DOHH2 (cell line): ENCODE data around the gene CST6.

Experiments used
- H3F3A ChIP-seq: fragments of 200-600 bp; sonication (generic), shearing (Covaris generic); 2 replicates; pipeline ENCODE4 v1.6.0; 2016; ENCODE audit warnings: antibody characterized with exemption, mild to moderate bottlenecking; ENCODE audit not compliant: control insufficient read depth, insufficient read depth
- H3K27ac ChIP-seq: fragments of 200-600 bp; sonication (generic); 2 replicates; pipeline ENCODE4 v1.5.1; 2014; ENCODE audit warnings: low read depth, mild to moderate bottlenecking, low read length, moderate library complexity
- H3K27me3 ChIP-seq: fragments of 200-600 bp; sonication (generic); 2 replicates; pipeline ENCODE4 v1.6.1; 2014; ENCODE audit warnings: mild to moderate bottlenecking, low read length, mixed read lengths; ENCODE audit not compliant: control insufficient read depth
- H3K36me3 ChIP-seq: fragments of 200-600 bp; sonication (generic); 2 replicates; pipeline ENCODE4 v1.6.1; 2014; ENCODE audit warnings: mild to moderate bottlenecking, low read length, moderate library complexity, mixed read lengths; ENCODE audit not compliant: control insufficient read depth
- H3K4me1 ChIP-seq: fragments of 200-600 bp; sonication (generic); 2 replicates; pipeline ENCODE4 v1.6.1; 2014; ENCODE audit warnings: mild to moderate bottlenecking, low read length, mixed read lengths; ENCODE audit not compliant: control insufficient read depth
- H3K4me2 ChIP-seq: fragments of 200-600 bp; sonication (generic); 2 replicates; pipeline ENCODE4 v1.6.0; 2014; ENCODE audit warnings: mild to moderate bottlenecking, low read length, moderate library complexity
- H3K4me3 ChIP-seq: fragments of 200-600 bp; sonication (generic); 2 replicates; pipeline ENCODE4 v1.5.1; 2014; ENCODE audit warnings: mild to moderate bottlenecking, low read length, mixed read lengths
- H3K79me2 ChIP-seq: fragments of 200-600 bp; sonication (generic); 2 replicates; pipeline ENCODE4 v1.6.1; 2014; ENCODE audit warnings: mild to moderate bottlenecking, low read length, mixed read lengths; ENCODE audit not compliant: control insufficient read depth
- H3K9me2 ChIP-seq: fragments of 200-600 bp; sonication (generic); replicated peaks from 2 replicates; pipeline ENCODE4 v1.6.1; 2014; ENCODE audit warnings: mild to moderate bottlenecking, low read length, mixed read lengths; ENCODE audit not compliant: control insufficient read depth
- H3K9me3 ChIP-seq: fragments of 200-600 bp; sonication (generic); 2 replicates; pipeline ENCODE4 v1.6.1; 2014; ENCODE audit warnings: antibody characterized with exemption, low read length, mixed read lengths; ENCODE audit not compliant: control insufficient read depth, insufficient read depth
- H4K20me1 ChIP-seq: fragments of 200-600 bp; sonication (generic); 2 replicates; pipeline ENCODE4 v1.6.0; 2014; ENCODE audit warnings: low read depth, mild to moderate bottlenecking, antibody characterized with exemption, low read length, moderate library complexity; ENCODE audit not compliant: control insufficient read depth, insufficient read depth
- CTCF ChIP-seq: fragments of 200-600 bp; sonication (generic); IDR thresholded peaks from one replicate; pipeline ENCODE4 v1.5.1; 2014; ENCODE audit warnings: antibody characterized with exemption, mild to moderate bottlenecking, low read depth, low read length; ENCODE audit not compliant: poor library complexity, severe bottlenecking
- EZH2phosphoT487 ChIP-seq: fragments of 200-600 bp; sonication (generic); IDR thresholded peaks from 2 replicates; pipeline ENCODE4 v1.6.1; 2017; ENCODE audit warnings: borderline replicate concordance, mild to moderate bottlenecking, antibody characterized with exemption, low read length, moderate library complexity, mixed read lengths

The CST6 gene

GRCh38 chr11:66052664-66052982 is 40.8 kb downstream of the CST6 start:
- H3K79me2 ChIP-seq: peaks cover 45% of the 10 kb centered on the region
- peaks cover 25% of the 10 kb centered on the region for H3K4me1 ChIP-seq
- H3K9me2 ChIP-seq: no peaks in the 10 kb centered on the region
- peaks cover 52% of the 10 kb centered on the region for H3K36me3 ChIP-seq
- peak overlapping the region; percentile 47 for H3K27ac ChIP-seq
- peaks cover 4% of the 10 kb centered on the region; the same call in 1 of the 2 replicates for H4K20me1 ChIP-seq
- no peaks in the 10 kb centered on the region for H3K9me3 ChIP-seq
- peak overlapping the region; percentile 83 for H3K4me3 ChIP-seq
- TF ChIP-seq CTCF: no peak
- TF ChIP-seq EZH2phosphoT487: no peak
- peak overlapping the region; percentile 77 for H3K4me2 ChIP-seq
- no peaks in the 10 kb centered on the region for H3F3A ChIP-seq
- H3K27me3 ChIP-seq: no peaks in the 10 kb centered on the region

GRCh38 chr11:66055021-66055420 is 43.2 kb downstream of the CST6 start:
- TF ChIP-seq EZH2phosphoT487 (no peak), CTCF (no peak)
- peaks cover 74% of the 10 kb centered on the region for H3K36me3 ChIP-seq
- H3K4me2 ChIP-seq: no peak overlapping the region
- no peak overlapping the region for H3K27ac ChIP-seq
- no peaks in the 10 kb centered on the region for H3F3A ChIP-seq
- H3K4me3 ChIP-seq: no peak overlapping the region
- H3K79me2 ChIP-seq: peaks cover 45% of the 10 kb centered on the region
- H3K9me2 ChIP-seq: no peaks in the 10 kb centered on the region
- H4K20me1 ChIP-seq: peaks cover 4% of the 10 kb centered on the region; the same call in 1 of the 2 replicates
- peaks cover 18% of the 10 kb centered on the region for H3K4me1 ChIP-seq
- no peaks in the 10 kb centered on the region for H3K27me3 ChIP-seq
- H3K9me3 ChIP-seq: no peaks in the 10 kb centered on the region

- peaks cover 89% of the 10 kb centered on the region for H3K36me3 ChIP-seq
- no peaks in the 10 kb centered on the region for H3K27me3 ChIP-seq
- H3K4me2 ChIP-seq: no peak overlapping the region
- no peak for TF ChIP-seq EZH2phosphoT487
- TF ChIP-seq CTCF: no peak
- no peak overlapping the region for H3K27ac ChIP-seq
- H3K9me2 ChIP-seq: no peaks in the 10 kb centered on the region
- no peak overlapping the region for H3K4me3 ChIP-seq
- no peaks in the 10 kb centered on the region for H3K9me3 ChIP-seq
- peaks cover 46% of the 10 kb centered on the region for H3K79me2 ChIP-seq
- H3K4me1 ChIP-seq: peaks cover 12% of the 10 kb centered on the region
- H4K20me1 ChIP-seq: peaks cover 4% of the 10 kb centered on the region; the same call in 1 of the 2 replicates
- H3F3A ChIP-seq: no peaks in the 10 kb centered on the region
Observed at GRCh38 chr11:66056501-66056900, 44.7 kb downstream of the CST6 start.
